Left forelimb (tissue), 1 donor: ENCODE measurements around the gene ATP13A3.
"Not testable (repeated sequence)": the region's sequence is repeated elsewhere in the genome, so short reads cannot be mapped to it uniquely, and the experiment has no call there.

Source experiments
- DNase-seq: peaks from one replicate; pipeline ENCODE4 v3.0.0-alpha.2; 2018; ENCODE audit warnings: low spot score

ATP13A3 gene

GRCh38 chr3:194499516-194499915 is 12.7 kb upstream of the ATP13A3 start:
- not testable (repeated sequence) for DNase-seq

- DNase-seq = no peak
These were observed 11.2 kb upstream of the ATP13A3 start for GRCh38 chr3:194497799-194498575.

DNA sequence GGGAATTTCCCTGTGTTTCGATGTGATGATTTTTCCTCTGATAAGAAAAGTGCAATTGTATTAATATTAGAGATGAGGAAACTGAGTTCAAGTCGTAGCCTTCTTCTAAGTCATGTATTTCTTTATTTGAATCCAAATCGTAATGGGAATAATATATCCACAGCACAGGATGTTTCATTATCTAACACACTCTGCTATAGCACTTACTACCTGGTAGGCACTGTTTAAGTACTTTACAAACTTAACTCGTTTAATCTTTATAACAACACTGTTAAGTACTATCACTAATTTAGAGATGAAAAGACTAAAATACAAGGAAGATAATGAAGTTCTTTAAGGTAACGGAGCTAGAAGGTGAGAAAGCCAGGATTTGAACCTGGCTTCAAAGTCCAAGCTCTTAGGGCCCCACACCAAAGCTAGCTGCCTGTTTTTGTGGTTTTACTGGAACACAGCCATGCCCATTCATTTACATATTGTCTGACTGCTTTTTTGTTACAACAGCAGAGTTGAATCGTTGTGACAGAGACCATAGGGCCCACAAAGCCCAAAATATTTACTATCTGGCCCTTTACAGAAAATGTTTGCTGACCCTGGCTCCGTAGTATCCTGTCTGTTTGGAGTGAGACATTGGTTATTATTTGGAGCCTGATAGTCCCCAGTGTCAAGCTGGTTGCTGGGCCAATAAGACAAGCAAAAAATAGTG is 9.6 kb upstream of the ATP13A3 start:
- DNase-seq = no peak

DNA sequence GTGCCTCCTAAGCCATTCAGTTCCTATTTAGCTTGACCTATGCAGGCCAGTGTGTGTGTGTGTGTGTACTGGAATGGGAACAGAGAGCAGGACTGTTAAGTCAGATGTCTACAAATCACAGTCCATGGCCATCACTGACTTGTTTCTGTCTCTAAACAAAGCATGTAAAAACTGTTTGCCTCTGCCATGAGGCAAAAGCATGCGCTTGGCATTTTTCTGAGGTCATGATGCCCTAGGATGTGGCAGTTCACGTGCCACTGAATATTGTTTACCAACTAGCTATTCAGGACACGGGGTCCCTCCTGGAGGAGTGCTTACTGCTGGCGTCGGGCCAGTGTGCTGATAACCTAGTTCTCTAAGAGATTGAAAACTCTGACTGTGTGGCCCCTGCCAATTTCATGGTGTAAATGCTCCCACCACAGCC is 8.2 kb upstream of the ATP13A3 start:
- no peak for DNase-seq

DNA sequence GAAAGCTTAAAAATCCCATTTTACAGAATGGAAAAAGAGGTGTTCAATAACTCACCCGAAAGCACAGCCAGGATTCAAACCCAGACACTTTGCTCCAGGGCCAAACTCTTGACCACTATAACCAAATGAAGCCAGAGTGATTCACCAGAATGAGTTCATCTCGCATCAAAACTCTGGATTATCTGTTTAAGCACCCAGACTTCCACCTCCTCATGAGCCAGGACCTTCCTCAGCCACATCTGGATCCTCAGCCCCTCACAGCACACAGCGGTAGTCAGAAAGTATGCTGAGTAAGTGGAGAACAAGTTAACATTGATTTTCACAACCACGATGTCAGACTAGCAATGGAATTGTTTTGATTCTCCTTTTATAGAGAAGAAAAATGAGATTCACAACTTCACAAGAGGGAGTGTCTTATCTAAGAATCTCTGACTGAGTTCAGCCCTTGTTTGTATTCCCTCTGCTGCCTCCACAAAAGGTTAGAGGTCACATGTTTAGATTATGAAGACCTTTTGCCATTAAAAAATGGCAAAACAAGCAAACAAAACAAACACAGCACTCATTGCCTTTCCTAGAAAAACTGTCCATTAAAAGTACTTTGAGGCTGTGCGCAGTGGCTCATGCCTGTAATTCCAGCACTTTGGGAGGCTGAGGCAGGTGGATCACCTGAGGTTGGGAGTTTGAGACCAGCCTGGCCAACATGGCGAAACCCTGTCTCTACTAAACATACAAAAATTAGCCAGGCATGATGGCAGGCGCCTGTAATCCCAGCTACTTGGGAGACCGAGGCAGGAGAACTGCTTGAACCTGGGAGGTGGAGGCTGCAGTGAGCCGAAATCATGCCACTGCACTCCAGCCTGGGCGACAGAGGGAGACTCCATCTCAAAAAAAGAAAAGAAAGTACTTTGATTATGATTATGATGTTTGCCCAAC is 7.5 kb upstream of the ATP13A3 start:
- DNase-seq = not testable (repeated sequence)

DNA sequence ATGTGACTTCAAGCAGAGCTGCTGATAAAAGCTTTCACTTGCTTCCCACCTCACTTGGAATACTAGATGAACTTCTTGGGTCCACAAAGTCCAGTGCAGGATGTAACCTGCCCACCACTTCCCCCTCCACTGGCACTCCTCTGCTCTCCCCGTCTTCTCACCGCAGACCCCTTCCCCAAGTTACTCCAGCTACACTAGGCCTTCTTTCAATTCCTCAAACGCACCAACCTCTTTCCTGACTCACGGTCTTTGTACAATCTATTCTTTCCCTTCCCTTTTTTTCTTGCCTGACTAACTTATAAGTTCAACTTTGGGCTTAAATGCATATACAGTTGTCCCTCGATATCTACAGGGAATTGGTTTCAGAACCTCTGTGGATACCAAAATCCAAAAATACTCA is 5.2 kb upstream of the ATP13A3 start:
- no peak for DNase-seq

GRCh38 chr3:194489736-194490612 is 3.2 kb upstream of the ATP13A3 start:
- DNase-seq = no peak

DNA sequence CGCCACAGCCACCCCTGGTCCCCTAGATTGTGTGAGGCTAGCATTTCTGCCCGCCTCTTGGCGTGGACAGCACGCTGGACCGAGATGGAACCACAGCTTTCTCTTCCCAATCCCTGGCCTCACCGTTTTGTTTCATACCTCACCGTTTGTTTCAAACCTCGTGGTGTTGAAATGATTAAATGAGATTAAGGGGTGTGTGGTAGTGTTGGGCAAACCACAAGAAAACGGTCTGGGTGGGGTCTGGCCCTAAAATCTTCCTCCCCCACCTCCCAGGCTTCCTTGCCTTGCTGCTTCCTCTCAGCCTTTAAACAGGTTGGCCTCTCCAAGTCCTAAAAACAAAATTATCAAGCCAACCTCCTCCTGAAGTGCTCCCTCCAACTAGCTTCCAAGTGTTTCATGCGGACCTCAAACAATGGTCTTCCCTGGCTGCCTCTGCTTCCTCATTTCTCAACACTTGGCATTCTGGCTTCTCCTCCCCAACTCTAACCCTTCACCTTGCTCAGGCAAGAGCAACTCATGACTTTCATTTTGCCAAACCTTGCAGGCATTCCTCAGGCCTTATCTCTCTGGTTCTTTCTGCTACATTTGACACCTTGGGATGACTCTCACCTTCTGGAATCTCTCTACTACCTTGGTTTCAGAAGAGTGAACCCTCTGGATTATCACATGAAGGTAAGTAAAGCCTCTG is 1.4 kb upstream of the ATP13A3 start:
- no peak for DNase-seq

DNA sequence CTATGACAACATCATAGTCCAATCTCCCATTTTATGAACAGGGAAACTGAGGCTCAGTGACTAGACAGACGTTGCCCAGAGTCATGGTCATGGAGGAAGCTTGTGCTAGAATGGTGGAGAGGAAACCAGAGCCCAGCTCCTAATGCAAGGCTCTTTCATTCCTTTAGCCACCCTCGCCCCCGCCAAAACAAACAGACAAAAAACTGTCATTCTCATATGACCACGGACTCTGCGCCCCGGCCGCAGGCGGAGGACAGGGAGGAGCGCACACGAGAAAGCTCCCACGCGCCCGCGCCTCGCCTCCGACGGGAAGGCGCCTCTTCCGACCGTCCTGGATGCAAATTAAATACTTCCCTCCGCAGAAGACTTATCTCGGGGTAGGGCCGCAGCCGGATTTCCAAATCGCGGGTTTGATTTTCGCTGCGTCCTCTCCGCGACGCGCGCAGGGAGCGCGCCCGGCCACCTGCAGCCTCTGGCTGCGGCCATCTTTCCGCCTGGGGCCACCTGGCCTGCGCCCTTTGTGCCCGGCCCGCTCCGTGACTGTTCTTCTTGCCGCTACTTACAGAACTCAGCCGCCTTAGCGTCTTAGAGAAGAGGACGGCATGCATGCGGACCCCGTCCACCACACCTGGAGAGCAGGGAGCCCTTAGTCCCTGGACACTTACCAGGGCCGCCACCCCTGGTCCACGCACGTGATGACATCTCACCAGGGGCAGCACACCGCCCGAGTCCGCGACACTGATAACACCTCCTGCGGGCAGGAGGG is 670 bp upstream of the ATP13A3 start:
- DNase-seq = no peak

DNA sequence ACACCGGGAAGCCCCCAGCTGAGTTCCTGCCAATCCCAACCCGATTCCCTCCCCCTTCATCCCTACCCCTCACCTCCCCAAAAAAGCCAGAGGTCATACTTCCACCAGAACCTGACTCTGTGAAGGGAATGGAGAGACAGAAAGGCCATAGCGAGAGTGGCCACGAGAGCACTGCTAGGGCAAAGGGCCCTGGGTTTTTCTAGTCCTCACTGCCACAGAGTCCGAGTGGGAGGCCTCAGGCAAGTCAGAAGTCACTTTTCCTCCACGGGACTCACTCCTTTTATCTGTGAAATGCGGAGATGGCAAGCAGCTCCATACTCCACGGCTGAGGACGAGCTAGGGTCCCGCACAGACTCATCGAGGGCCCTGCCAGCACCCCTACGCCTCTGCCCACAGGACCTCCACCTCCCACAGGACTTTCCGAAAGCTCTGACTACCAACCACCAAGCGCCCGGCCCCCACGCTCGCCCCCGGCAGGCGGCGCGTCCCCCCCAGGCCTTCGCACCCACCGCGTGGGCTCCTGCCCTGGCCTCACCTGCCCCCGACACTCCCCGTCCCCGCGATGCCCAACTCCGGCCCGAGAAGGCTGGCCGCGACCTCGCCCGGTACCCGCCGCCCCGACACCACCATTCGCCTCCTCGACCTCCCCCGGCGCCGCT is 792 bp downstream of the ATP13A3 start:
- no peak for DNase-seq

- no peak for DNase-seq
These were observed 1.3 kb downstream of the ATP13A3 start for GRCh38 chr3:194485468-194485880.

DNA sequence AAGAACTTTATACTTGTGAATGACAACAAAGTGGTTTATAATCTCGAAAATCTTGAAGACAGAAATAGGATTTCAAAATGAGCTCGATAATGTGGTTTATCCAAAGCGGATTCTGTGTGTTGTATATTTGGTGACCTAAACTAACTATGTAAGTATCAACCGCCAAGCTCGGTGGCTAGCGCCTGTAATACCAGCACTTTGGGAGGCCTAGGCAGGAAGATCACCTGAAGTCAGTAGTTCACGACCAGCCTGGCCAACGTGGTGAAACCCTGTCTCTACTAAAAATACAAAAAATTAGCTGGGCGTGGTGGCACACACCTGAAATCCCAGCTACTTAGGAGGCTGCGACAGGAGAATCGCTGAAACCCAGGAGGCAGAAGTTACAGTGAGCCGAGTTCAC is 2.2 kb downstream of the ATP13A3 start:
- DNase-seq = no peak

- no peak for DNase-seq
These were observed 3.0 kb downstream of the ATP13A3 start for GRCh38 chr3:194483850-194484249.

- not testable (repeated sequence) for DNase-seq
These were observed 4.0 kb downstream of the ATP13A3 start for GRCh38 chr3:194482830-194483229.

- no peak for DNase-seq
These were observed 4.6 kb downstream of the ATP13A3 start for GRCh38 chr3:194482196-194482593.

- DNase-seq = no peak
These were observed 5.1 kb downstream of the ATP13A3 start for GRCh38 chr3:194481525-194482195.

DNA sequence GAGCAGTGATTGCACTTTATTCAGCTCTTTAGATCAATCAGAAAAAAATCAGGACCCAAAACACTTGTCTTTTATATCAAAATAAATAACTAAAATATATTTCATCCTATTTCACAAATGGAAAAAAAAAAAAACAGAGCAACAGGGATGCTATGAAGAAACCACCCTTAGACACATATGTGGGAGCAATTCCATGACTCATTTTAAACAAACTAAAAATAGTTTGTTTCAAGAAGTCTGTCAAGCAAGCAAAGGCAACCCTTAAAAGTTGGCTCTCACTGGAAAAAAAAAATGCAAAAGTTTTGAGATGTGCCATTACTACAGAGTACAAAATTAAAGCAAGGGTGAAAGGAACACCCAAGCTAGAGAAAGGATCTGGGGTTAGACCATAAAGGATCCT is 5.7 kb downstream of the ATP13A3 start:
- DNase-seq = no peak

DNA sequence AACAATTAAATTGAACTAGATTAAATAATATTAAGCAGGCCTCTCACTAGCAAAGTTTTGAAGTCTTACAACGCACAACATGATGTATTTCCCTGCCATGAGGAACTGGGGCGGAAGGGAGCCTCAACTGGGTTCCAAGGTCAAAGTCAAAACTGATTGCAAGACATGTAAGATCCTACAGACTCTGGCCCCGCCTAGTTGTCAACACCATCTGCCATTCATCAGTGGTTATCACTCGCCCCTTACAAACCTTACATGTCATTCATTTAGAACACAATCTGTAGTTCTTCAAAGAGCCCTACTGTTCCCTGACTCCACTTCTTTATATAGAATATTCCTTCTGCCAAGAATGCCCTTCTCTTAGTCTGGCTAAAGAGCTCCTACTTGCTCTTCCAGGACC is 10.0 kb downstream of the ATP13A3 start:
- DNase-seq = no peak

- no peak for DNase-seq
These were observed 10.8 kb downstream of the ATP13A3 start for GRCh38 chr3:194475978-194476377.
